Progenitor cell of endocrine pancreas (in vitro differentiated cells): Measurements from ENCODE around the gene DLGAP1. TPM values are rescaled to one million over a fixed set of nuclear protein-coding genes. Genes with fewer than 3 reads are reported as not detected.

Experiments used
- DNase-seq: peaks from one replicate; pipeline ENCODE4 v3.0.0; 2021; ENCODE audit warnings: low spot score; ENCODE audit not compliant: unreplicated experiment
- H3K27ac Mint-ChIP-seq: 2 replicates; pipeline ENCODE4 v1.8.0; 2021; ENCODE audit warnings: mild to moderate bottlenecking, moderate library complexity, mixed read lengths
- H3K27me3 Mint-ChIP-seq: 2 replicates; pipeline ENCODE4 v1.8.0; 2021; ENCODE audit warnings: mixed read lengths
- H3K36me3 Mint-ChIP-seq: 2 replicates; pipeline ENCODE4 v1.8.0; 2022; ENCODE audit warnings: mixed read lengths; ENCODE audit not compliant: insufficient read depth
- H3K4me1 Mint-ChIP-seq: 2 replicates; pipeline ENCODE4 v1.8.0; 2021; ENCODE audit warnings: low read depth, mixed read lengths
- H3K4me3 Mint-ChIP-seq: 2 replicates; pipeline ENCODE4 v1.8.0; 2021; ENCODE audit warnings: low read depth, mild to moderate bottlenecking, moderate library complexity, mixed read lengths
- H3K9me3 Mint-ChIP-seq: 2 replicates; pipeline ENCODE4 v1.8.0; 2021; ENCODE audit warnings: low read depth, mixed read lengths
- total RNA-seq: library from RNA; stranded (reverse); gene quantifications from 2 replicates; pipeline ENCODE4 v1.2.1, GENCODE V29; 2021
- TF ChIP-seq, protein P1 (sequence below): fragments of 200-600 bp; sonication (generic); IDR thresholded peaks from one replicate; pipeline ENCODE4 v1.5.0; 2021; ENCODE audit warnings: antibody characterized with exemption, mild to moderate bottlenecking; ENCODE audit not compliant: unreplicated experiment

DLGAP1 gene
- total RNA-seq, 1 donor from 2014 or later, result 16.7 TPM

DNA sequence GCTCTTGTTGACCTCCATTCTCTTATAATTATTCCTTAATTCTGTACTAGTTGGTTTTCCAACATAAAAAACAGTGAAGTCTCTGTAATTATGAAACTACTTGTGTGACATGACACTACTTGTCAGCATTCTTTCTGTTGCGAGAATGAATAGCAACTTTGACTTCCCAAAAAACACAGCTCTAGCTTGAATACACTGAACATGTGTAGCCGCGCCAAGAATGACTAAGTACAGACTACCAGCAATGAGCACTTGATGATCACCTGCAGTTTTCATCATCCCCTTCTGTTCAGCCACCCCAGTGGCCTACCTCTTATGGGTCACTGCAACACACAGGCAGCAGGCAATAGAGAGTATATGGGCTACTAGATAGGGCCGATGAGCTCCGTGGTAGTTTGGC, 775.9 kb downstream of the DLGAP1 start:
- no peak for DNase-seq
- peaks cover 13% of the 10 kb centered on the region for H3K9me3 Mint-ChIP-seq
- no peak overlapping the region for H3K4me3 Mint-ChIP-seq
- TF ChIP-seq, protein P1, sequence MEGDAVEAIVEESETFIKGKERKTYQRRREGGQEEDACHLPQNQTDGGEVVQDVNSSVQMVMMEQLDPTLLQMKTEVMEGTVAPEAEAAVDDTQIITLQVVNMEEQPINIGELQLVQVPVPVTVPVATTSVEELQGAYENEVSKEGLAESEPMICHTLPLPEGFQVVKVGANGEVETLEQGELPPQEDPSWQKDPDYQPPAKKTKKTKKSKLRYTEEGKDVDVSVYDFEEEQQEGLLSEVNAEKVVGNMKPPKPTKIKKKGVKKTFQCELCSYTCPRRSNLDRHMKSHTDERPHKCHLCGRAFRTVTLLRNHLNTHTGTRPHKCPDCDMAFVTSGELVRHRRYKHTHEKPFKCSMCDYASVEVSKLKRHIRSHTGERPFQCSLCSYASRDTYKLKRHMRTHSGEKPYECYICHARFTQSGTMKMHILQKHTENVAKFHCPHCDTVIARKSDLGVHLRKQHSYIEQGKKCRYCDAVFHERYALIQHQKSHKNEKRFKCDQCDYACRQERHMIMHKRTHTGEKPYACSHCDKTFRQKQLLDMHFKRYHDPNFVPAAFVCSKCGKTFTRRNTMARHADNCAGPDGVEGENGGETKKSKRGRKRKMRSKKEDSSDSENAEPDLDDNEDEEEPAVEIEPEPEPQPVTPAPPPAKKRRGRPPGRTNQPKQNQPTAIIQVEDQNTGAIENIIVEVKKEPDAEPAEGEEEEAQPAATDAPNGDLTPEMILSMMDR, result no peak
- H3K4me1 Mint-ChIP-seq, result no peaks in the 10 kb centered on the region
- H3K36me3 Mint-ChIP-seq, result peaks cover 5% of the 10 kb centered on the region
- no peaks in the 10 kb centered on the region for H3K27me3 Mint-ChIP-seq
- no peak overlapping the region for H3K27ac Mint-ChIP-seq

DNA sequence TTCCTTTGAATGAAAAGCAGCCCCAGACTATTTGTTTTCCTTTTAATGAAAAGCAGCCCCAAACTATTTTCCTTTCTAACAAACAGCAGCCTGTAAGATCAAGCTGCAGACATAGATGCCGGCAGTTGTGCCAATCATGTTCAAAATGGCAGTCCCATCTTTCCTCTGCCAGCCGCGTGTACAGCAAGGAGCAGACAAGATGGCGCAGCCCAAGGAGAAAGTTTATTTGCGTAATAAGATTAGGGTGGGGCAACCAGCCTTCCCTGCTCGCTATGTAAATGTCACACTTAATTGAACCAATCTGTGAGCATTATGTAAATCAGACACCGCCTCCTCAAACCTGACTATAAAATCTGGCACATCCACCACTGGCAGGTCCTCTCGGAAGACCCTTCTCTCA, 779.1 kb downstream of the DLGAP1 start:
- H3K36me3 Mint-ChIP-seq, result no peaks in the 10 kb centered on the region
- H3K9me3 Mint-ChIP-seq, result peaks cover 4% of the 10 kb centered on the region
- H3K4me3 Mint-ChIP-seq, result no peak overlapping the region
- H3K27me3 Mint-ChIP-seq, result no peaks in the 10 kb centered on the region
- H3K27ac Mint-ChIP-seq, result no peak overlapping the region
- TF ChIP-seq, protein P1, result no peak
- H3K4me1 Mint-ChIP-seq, result no peaks in the 10 kb centered on the region
- DNase-seq, result no peak

DNA sequence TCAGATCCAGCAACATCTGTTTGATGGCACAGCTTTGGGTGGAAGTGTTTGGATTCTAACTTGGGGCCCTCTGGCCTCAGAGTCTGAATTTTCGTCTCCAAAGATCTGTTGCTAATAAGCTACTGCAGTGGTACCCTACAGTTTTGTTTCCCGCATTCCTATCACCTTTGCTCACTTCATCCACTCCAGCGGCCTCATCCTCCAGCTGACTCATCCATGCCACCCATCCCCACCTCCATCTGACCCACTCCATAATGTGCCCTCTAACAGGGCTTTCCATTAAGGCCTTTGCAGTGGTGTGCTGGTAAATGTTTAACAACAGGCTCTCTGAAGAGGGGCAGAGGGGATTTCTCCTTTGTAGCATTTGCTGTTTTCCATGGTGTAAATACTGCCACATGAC, 779.7 kb downstream of the DLGAP1 start:
- TF ChIP-seq, protein P1, result no peak
- Mint-ChIP-seq H3K36me3 (no peaks in the 10 kb centered on the region), H3K9me3 (peaks cover 4% of the 10 kb centered on the region), H3K4me1 (no peaks in the 10 kb centered on the region), H3K27ac (no peak overlapping the region), H3K27me3 (no peaks in the 10 kb centered on the region), H3K4me3 (no peak overlapping the region)
- DNase-seq, result no peak

DNA sequence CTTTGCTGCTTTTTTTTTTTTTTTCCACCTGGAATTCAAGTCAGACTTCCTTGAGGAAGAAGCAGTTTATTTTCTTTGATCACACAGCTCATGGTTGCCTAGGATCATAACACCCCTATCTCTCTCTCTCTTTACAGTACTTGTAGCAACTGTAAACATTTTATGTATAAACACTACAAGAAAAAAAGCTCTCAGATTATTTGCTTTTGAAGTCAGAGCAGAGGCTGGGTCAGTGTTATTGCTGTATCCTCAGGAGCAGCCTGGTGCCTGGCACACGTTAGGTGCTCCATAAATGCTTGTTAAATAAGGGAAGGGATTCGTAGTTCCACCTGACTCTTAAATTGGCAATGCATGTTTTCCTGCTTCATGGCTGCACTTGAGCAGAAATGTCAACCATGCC, 783.9 kb downstream of the DLGAP1 start:
- Mint-ChIP-seq H3K27me3 (no peaks in the 10 kb centered on the region), H3K36me3 (no peaks in the 10 kb centered on the region), H3K4me3 (no peak overlapping the region), H3K9me3 (peaks cover 1% of the 10 kb centered on the region), H3K4me1 (no peaks in the 10 kb centered on the region), H3K27ac (no peak overlapping the region)
- TF ChIP-seq, protein P1, result no peak
- DNase-seq, result no peak

DNA sequence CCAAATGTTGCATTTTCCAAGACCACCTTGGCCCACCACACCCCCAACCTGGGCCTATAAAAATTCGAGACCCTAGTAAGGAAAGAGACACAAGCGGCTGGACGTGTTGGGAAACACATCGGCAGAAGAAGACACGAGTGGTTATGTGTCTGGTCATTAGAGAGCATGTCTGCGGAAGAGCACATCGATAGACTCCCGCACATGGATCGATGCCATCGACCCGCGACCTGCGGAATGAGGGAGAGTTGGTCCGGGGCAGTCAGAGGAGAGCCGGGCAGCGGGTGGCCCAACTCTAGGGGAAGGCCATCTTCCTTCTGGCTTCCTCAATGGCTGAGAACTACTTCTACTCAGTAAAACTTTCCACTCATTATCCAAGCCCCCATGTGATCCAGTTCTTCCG, 785.7 kb downstream of the DLGAP1 start:
- no peaks in the 10 kb centered on the region for H3K36me3 Mint-ChIP-seq
- H3K4me1 Mint-ChIP-seq, result peaks cover 16% of the 10 kb centered on the region
- TF ChIP-seq, protein P1, result no peak
- no peak for DNase-seq
- no peaks in the 10 kb centered on the region for H3K27me3 Mint-ChIP-seq
- no peak overlapping the region for H3K4me3 Mint-ChIP-seq
- no peak overlapping the region for H3K27ac Mint-ChIP-seq
- no peaks in the 10 kb centered on the region for H3K9me3 Mint-ChIP-seq
